Measurements from ENCODE around the gene EFL1.
"Not testable (repeated sequence)": the region's sequence is repeated elsewhere in the genome, so short reads cannot be mapped to it uniquely, and the experiment has no call there.

EFL1 gene

GRCh38 chr15:82262422-82263026, at the start of gene EFL1, which contains the start of gene SAXO2:
Gene EFL1 (minus strand): TSS chr15:82262734. CDS start chr15:82261778, 956 bp downstream.
Gene SAXO2 (plus strand): TSS chr15:82262818. CDS start chr15:82262880, 62 bp downstream.
- DNase-seq: peak; percentile 92

GRCh38 chr15:82311321-82311720, 48.8 kb upstream of the EFL1 start:
- not testable (repeated sequence) for DNase-seq

GRCh38 chr15:82309802-82310201, 47.3 kb upstream of the EFL1 start:
- DNase-seq: no peak

GRCh38 chr15:82307714-82308081, 45.2 kb upstream of the EFL1 start:
- DNase-seq: no peak

GRCh38 chr15:82306791-82307713, 44.5 kb upstream of the EFL1 start:
- no peak for DNase-seq

- no peak for DNase-seq
These were observed 43.1 kb upstream of the EFL1 start for GRCh38 chr15:82305621-82306048.

- DNase-seq: no peak
These were observed 42.2 kb upstream of the EFL1 start for GRCh38 chr15:82304778-82305090.

- DNase-seq: no peak
These were observed 41.6 kb upstream of the EFL1 start for GRCh38 chr15:82303956-82304777.

GRCh38 chr15:82301296-82302016, 38.9 kb upstream of the EFL1 start:
- no peak for DNase-seq

GRCh38 chr15:82300883-82301282, 38.3 kb upstream of the EFL1 start:
- no peak for DNase-seq

- not testable (repeated sequence) for DNase-seq
These were observed 37.8 kb upstream of the EFL1 start for GRCh38 chr15:82300326-82300725.

- not testable (repeated sequence) for DNase-seq
These were observed 37.0 kb upstream of the EFL1 start for GRCh38 chr15:82299511-82299914.

- no peak for DNase-seq
These were observed 36.0 kb upstream of the EFL1 start for GRCh38 chr15:82298520-82298919.

GRCh38 chr15:82298032-82298431, 35.5 kb upstream of the EFL1 start:
- no peak for DNase-seq

GRCh38 chr15:82297546-82297945, 35.0 kb upstream of the EFL1 start:
- no peak for DNase-seq

- peak; percentile 88 for DNase-seq
These were observed 31.6 kb upstream of the EFL1 start for GRCh38 chr15:82294061-82294690.

- DNase-seq: no peak
These were observed 29.7 kb upstream of the EFL1 start for GRCh38 chr15:82292271-82292670.

GRCh38 chr15:82288202-82288601, 25.7 kb upstream of the EFL1 start:
- DNase-seq: not testable (repeated sequence)

- not testable (repeated sequence) for DNase-seq
These were observed 23.9 kb upstream of the EFL1 start for GRCh38 chr15:82286475-82286874.

GRCh38 chr15:82284381-82284780, 21.8 kb upstream of the EFL1 start:
- not testable (repeated sequence) for DNase-seq

- DNase-seq: not testable (repeated sequence)
These were observed 19.9 kb upstream of the EFL1 start for GRCh38 chr15:82282386-82282785.

- DNase-seq: not testable (repeated sequence)
These were observed 18.7 kb upstream of the EFL1 start for GRCh38 chr15:82281276-82281675.
